GM10847 (cell line): ENCODE results near the gene USP48.

ENCODE experiments used
- POLR2A ChIP-seq: IDR thresholded peaks from 2 replicates; pipeline ENCODE4 v1.6.1; 2011; ENCODE audit not compliant: insufficient read length; ENCODE audit errors: extremely low read depth

The USP48 gene

DNA sequence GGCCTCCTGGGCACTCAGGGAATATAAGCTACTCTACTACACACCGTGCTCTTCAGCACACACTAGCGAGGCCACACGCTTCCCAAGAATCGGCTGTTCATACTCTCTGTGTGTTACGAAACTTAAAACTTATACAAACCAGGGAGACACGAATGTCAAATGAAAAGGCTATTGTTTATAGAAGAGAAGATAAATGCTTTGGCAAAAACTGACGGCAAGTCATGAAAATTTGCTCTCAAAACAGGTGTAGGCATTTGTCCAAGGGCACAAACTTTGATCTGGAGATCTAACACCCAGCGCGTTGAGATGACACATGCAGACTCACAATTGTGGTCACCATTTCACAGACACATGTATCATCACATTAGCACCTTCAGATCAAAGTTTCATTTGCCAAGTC lies 46.1 kb downstream of the USP48 start:
- TF ChIP-seq POLR2A = no peak

- TF ChIP-seq POLR2A = no peak
These were observed 46.9 kb downstream of the USP48 start for GRCh38 chr1:21736011-21736410.

GRCh38 chr1:21734526-21734925 lies 48.4 kb downstream of the USP48 start:
- no peak for TF ChIP-seq POLR2A

DNA sequence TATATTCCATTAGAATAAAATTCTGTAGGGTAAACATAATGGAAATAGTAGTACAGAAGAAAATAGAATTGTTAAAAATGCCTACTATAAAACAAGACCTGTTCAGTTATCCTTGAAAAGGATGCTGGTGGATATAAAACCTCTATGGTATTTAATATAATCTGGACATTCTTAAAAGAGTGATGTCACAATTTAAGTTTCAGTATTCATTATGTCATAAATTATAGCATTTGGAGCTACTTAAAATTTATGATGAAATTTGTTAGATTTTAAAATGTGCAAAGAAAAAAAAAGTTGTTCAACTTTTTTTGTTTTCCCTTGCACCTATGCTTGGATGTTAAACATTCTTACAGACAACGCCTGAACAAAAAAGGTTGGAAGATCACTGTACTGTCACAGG lies 50.3 kb downstream of the USP48 start:
- TF ChIP-seq POLR2A = no peak

GRCh38 chr1:21725748-21726392 lies 57.1 kb downstream of the USP48 start:
- TF ChIP-seq POLR2A = no peak

DNA sequence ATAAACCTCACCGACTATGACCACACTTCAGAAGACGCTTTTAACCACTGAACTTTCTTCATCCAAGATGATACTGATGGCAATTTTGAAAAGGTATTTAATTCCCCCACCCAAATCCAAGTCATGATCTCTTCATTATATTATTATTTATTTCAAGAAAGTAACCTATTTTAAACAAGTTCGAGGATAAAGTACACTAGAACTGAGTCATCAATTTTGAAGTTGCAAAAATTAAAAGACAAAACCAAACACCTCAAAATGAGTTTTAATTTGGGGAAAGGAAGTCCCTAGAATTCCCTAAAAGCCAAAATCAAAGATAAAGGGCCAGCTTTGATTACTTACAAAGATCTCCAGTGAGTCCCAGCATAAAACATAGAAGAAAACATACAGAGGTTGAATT lies 58.4 kb downstream of the USP48 start:
- no peak for TF ChIP-seq POLR2A

- no peak for TF ChIP-seq POLR2A
These were observed 58.9 kb downstream of the USP48 start for GRCh38 chr1:21724098-21724497.

- no peak for TF ChIP-seq POLR2A
These were observed 61.5 kb downstream of the USP48 start for GRCh38 chr1:21721295-21721985.

GRCh38 chr1:21716169-21716568 lies 66.8 kb downstream of the USP48 start:
- TF ChIP-seq POLR2A = no peak

GRCh38 chr1:21707891-21708290 lies 75.1 kb downstream of the USP48 start:
- TF ChIP-seq POLR2A = no peak

DNA sequence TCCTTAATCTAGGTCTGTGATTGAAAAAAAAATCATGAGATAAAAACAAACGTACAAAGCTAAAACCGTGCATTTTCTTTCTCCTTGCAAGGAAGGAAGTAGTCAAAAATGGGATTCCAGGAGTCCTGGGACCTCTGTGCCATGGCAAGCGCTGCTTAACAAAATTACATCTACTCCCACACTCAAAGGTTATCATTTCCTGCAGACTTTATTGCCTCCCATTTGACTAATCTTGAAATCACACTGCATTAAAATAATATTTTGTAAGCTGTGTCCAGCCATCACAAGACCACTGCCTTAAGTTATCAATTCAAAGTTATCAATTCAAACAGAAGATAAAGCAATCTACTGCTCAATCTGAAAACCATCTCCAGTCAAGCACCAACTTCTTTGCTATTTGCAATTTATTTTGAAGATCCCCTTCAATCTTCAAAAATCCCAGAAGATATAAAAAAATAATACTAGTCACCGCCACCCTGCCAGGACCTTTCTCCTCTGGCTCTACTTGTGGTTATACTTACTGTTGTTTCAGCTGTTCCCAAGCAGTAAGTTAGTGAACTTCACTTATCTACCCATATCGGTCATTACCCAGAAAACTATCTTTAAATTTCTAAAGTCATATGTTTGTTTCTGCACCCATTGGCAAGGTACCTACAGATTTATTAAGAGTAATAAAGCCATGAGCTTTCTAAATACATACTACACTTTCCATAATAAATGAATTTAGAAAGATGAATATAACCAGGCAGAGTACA lies 75.7 kb downstream of the USP48 start:
- TF ChIP-seq POLR2A = no peak

DNA sequence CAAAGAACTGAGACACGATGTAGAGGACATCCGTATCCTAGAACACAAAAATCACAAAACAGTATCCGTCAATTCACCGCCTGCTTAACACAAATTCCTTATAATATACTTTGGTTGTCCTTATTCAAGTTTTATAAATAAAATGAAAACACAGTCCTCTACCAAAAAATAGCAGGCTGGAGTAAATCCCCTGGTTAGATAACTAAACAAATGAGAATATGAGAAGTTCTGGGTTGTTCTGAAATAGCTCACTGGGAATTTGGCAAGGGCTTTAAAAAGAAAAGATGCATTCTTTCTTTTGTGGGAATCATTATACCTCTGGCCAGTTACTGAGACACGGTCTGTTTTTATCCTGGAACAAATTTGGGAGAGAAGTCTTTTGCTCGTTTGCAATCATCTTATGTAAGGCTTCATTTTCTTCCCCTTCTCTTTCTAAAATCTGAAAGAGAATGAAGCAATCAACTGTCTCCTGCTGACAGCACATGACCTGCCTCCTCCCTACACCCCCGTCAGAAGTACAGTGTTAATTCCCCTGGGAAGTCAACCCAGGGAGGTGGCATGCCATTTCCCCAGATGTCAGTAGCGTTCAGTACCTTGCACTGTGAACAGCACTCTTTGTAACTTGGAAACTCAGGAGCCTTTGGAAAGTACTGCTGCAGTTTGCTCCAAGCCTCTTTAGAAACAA lies 76.7 kb downstream of the USP48 start:
- no peak for TF ChIP-seq POLR2A

GRCh38 chr1:21705303-21705980 lies 77.5 kb downstream of the USP48 start:
- TF ChIP-seq POLR2A = no peak

DNA sequence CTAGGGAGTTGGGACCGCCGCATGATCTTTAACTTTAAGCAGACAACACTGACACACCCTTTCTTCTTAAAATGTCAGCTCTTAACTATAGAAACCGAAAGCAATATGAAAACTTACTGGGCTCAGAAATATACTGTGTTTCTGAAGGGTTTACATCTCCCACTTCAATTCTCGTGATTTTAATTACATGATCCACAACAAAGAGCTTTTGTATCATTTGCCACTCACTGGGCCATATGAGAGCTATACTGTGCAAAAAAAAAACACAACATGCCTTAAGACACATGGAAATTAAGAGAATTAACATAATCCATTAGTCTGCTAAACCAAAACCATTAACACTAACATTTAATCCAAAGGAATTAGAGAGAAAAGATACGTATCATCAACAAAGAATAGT lies 78.8 kb downstream of the USP48 start:
- no peak for TF ChIP-seq POLR2A

DNA sequence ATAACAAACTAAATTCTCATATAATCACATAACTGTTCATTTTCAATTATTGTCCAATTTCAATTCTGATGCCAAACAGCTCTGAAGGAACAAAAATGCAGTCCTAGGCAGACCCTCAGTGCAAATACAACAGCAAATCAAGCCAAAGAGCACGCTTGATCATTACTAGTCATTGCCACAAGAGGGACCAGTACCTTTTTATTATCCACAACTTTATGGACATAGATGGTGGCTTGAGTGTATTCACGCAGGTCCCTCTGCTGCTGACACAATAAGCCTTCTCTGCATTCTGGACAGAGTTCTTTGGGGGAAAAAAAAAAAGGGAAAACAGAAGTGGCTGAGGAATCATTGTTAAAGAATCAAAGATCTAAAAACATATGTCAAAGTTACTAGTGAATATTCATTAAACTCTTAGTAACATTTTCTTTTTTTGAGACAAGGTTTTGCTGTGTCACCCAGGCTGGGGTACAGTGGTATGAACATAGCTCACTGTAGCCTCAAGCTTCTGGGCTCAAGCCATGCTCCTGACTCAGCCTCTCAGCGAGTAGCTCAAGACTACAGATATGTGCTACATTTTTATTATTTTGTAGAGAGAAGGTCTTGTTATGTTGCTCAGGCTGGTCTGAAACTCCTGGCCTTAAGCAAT lies 79.5 kb downstream of the USP48 start:
- TF ChIP-seq POLR2A = no peak
